Ramos (cell line): ENCODE results near the gene MFSD8.
"Not testable (repeated sequence)": the region's sequence is repeated elsewhere in the genome, so short reads cannot be mapped to it uniquely, and the experiment has no call there.

Experiments
- in situ Hi-C: fragments of 300-500 bp; cut with MboI; formaldehyde crosslinking; loops from one replicate; pipeline ENCODE4 v1.14.3; 2022; ENCODE audit warnings: low sequenced_read_pairs; ENCODE audit not compliant: unreplicated experiment

MFSD8 gene

DNA sequence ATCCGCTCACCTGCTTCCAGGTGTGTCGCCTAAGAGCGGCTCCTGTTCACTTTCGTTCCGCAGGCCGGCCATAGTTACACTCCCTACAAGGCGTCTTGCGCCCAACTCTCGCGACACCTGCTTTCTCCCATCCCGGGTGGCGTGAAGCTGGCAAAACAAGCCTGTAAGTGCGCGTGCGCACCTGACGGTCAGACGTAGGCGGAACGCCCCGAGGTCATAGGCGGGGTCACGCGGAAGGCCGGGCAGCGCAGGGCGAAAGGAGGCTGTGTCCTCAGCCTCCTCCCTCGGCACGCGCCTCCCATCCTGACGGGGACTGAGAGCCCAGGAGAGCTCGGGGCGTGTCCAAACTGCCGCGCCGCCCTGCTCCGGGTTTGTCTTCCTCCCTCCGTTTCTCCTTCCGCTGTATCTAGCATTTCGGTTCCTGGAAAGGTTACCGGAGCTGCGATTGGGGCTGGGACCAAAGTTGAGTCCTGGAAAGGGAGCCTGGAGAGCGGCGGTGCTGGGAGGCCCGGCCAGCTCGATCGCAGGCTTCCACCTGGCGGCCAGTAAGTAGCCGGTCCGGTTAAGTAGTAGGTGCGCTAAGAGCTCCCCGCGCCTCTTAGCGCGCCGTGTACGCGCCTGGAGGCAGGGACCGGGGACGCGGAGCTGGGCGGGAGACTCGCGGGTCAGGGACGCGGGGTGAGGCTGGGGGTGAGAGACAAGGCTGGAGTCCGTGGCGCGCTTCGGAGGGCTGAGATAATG is at the start of gene MFSD8, which contains the start of gene ABHD18:
MFSD8 (minus strand) TSS at position 112 of the 741 bp plus-strand sequence; CDS start at position 72, 40 bp downstream.
ABHD18 (plus strand) TSS at position 345 of the 741 bp plus-strand sequence. CDS start 17,550 bp downstream, outside the sequence.
- in situ Hi-C loops, result no loop called here

GRCh38 chr4:128009428-128009827 is 44.5 kb upstream of the MFSD8 start:
- in situ Hi-C loops, result no loop called here

- in situ Hi-C loops, result no loop called here
Measured at GRCh38 chr4:128006592-128006991, 41.6 kb upstream of the MFSD8 start.

DNA sequence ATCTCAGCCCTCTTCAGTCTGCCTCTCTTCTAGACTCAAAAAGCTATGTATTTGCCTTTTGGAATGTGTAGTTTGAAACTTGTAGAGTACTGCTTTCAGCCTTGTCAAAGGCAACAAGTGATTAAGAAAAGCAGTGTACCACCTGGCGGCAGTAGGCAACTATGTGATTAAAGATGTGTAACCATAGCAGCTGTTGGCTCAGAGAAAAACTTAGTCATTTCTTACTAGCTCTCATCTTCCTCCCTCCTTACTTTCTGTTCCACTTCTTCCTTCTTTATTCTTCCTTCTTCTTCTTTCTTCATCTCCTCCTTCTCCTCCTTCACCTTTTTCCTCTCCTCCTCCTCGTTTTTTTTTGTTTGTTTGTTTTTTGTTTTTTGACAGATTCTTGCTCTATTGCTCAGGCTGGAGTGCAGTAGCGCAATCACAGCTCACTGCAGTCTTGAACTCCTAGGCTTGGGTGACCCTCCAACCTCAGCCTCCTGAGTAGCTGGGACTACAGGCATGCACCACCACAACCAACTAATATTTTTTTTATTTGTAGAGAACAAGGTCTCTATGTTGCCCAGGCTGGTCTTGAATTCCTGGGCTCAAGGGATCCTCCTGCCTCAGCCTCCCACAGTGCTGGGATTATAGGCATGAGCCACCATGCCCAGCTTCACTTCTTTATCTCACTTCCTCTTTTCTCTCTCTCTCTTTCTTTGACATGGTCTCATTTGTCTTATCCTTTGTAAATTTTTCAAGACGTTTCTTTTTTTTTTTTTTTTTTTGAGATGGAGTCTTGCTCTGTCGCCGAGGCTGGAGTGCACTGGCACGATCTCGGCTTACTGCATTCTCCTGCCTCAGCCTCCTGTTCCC is 32.8 kb upstream of the MFSD8 start:
- in situ Hi-C loops, result no loop called here

GRCh38 chr4:127996521-127996920 is 31.5 kb upstream of the MFSD8 start:
- in situ Hi-C loops, result not testable (repeated sequence)

GRCh38 chr4:127995776-127996175 is 30.8 kb upstream of the MFSD8 start:
- in situ Hi-C loops, result no loop called here

GRCh38 chr4:127993151-127993550 is 28.2 kb upstream of the MFSD8 start:
- in situ Hi-C loops, result no loop called here

DNA sequence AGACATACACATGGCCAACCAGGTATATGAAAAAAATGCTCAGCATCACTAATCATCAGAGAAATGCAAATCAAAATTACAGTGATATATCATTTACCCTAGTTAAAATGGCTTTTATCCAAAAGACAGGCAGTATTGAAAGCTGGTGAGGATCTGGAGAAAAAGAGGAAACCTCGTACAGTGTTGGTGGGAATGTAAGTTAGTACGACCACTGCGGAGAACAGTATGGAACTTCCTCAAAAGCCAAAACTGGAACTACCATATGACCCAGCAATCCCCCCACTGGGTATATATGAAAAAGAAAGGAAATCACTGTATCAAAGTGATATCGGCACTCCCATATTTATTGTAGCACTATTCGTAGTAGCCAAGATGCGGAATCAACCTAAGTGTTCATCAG is 23.7 kb upstream of the MFSD8 start:
- in situ Hi-C loops, result no loop called here

GRCh38 chr4:127985989-127986388 is 21.0 kb upstream of the MFSD8 start:
- in situ Hi-C loops, result no loop called here

DNA sequence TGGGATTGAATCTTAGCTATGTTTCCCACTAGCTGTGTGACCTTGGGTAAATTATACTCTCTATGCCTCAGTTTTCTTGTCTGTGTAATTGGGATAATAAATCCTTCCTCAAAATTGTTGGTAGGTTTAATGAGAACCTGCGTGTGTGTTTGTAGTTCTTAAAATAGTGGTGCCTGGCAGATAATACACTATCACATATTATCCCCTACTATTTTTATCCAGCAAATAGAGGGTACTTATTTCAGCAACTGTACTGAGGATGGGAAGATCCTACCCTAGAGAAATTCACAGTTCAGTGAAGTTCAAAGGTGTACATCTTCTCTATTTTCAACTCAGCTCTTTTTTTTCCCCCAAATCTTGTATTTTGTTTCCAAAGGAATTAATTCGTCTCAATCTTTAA is 17.5 kb upstream of the MFSD8 start:
- in situ Hi-C loops, result no loop called here

DNA sequence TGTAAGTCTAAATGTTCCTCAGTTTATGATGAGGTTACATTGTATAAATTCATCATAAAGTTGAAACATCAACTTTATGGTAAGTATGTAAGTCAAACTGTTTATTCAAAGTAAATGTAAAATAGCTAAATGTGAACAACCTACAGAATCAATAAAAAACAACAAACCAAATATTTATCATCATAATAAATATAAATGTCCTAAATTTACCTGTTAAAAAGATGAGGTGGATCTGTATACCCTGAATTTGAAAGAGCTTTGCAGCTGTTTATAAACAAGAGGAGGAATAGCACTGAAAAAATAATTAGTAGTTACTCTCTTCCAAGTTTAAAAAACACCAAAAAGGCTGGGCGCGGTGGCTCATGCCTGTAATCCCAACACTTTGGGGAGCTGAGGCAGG is 14.0 kb upstream of the MFSD8 start:
- in situ Hi-C loops, result no loop called here

DNA sequence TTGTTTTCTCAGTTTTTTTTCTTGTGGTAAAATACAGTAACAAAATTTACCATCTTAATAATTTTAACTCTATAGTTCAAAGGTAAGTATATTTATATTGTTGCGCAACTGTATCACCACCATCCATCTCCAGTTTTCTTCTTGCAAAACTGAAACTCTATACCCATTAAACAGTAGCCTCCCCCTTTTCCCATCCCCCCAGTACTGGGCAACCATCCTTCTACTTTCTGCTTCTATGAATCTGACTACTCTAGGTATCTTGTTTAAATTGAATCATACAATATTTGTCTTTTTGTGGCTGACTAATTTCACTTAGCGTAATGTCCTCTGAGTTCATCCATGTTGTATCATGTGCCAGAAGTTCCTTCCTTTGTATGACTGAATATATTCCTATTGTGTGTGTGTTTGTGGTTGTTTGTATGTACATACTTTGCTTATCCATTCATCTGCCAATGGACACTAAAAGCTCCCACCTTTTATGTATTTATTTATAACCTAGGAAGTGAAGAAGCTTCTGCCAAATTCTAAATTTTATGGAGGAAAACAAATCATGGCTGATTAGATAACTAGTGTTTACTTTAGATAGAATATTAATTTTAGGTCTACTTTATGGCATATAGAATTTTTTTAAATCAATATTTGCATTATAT is 10.3 kb upstream of the MFSD8 start:
- in situ Hi-C loops, result no loop called here

DNA sequence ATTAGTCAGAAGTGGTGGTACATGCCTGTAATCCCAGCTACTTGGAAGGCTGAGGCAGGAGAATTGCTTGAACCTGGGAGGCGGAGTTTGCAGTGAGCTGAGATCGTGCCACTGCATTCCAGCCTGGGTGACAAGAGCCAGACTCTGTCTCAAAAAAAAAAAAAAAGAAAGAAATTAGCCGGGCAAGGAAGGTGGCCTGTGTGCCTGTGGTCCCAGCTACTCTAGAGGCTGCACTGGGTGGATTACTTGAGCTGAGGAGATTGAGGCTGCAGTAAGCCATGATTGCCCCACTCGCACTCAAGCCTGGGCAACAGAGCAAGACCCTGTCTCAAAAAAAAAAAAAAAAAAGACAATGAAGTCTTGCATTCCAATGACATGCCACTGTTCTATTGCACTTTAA is 6.0 kb upstream of the MFSD8 start:
- in situ Hi-C loops, result not testable (repeated sequence)

DNA sequence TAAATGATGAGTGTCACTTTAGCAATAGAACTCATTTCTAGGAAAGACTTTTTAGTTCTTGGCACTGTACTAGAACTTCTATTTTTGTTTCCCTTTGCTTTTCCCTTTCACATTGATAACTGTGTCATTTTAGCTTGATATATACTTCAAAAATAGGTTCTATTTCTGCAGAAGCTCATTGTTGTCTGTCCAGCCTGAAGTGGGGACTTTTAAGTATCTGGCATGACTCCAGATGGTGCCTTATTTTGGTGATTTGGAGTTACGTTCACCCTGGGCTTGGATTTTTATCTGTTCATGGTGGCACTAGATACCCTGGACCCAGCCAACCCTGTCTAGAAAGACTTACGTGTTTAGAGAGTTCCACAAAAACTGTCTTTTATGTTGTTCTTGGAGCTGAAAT is 3.6 kb upstream of the MFSD8 start:
- in situ Hi-C loops, result no loop called here

DNA sequence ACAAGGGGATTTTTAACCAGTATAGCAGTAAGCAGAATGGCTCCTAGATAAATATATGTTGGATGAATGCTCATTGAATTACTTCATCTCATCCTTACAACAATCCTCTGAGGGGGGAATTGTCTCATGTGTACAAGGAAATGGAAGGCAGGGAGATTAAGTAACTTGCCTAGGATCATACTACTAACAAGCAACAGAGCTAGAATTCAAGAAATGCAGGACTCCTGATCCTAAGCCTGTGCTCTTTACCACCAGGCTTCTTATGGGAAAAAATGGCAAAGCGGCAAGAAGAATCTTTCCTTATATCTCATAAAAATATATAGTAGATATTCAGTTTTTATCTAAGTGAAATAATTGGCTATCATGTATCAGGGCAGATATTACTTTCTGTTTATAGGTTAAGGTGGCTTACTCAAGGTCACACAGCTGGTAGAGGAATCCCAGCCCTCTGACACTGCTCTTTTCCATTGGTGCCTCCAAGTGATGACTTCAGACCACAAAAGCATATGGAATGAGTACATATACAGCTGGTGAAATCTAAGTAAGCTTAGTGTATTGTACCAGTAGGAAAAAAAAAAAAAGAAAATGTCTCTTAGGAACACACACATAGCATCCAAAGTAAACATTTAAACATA is 2.3 kb upstream of the MFSD8 start:
- in situ Hi-C loops, result no loop called here

DNA sequence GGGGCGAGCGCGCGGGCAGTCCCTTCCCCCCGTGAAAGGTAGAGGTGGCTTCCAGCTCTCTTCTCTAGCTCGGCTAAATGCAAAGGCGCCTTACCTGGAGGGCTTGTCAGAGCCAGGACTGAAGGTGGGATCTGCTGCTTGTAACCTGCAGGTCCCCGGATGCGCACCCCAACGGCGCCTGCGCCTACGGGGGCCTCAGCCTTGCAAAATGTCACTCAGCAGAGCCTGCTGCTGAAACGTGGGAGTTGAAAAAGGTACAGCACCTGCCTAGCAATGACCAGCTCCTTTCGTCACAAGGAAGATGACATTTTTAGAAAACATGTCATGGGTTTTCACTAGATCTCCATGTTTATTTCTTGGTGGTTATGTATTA is 816 bp upstream of the MFSD8 start:
- in situ Hi-C loops, result no loop called here

GRCh38 chr4:127964426-127965061 is 429 bp downstream of the MFSD8 start:
- in situ Hi-C loops, result not testable (repeated sequence)

DNA sequence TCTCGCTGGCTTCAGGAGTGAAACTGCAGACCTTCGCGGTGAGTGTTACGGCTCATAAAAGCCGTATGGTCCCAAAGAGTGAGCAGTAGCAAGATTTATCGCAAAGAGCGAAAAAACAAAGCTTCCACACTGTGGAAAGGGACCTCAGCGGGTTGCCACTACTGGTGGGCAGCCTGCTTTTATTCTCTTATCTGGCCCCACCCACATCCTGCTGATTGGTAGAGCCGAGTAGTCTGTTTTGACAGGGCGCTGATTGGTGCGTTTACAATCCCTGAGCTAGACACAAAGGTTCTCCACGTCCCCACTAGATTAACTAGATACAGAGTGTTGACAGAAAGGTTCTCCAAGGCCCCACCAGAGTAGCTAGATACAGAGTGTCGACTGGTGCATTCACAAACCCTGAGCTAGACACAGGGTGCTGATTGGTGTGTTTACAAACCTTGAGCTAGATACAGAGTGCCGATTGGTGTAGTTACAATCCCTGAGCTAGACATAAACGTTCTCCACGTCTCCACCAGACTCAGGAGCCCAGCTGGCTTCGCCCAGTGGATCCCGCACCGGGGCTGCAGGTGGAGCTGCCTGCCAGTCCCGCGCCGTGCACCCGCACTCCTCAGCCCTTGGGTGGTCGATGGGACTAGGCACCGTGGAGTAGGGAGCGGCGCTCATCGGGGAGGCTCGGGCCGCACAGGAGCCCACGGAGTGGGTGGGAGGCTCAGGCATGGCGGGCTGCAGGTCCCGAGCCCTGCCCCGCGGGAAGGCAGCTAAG is 1.2 kb downstream of the MFSD8 start:
- in situ Hi-C loops, result not testable (repeated sequence)

- in situ Hi-C loops, result no loop called here
Measured at GRCh38 chr4:127959794-127960193, 5.2 kb downstream of the MFSD8 start.
